T1000 (cell line): Measurements from ENCODE around the gene ATP11A.

Experiments
- DNase-seq: peaks from one replicate; lab custom pipeline; 2025; ENCODE audit warnings: mixed read lengths; lab: John Stamatoyannopoulos, UW

Gene ATP11A

GRCh38 chr13:112725346-112726015, 35.6 kb downstream of the ATP11A start:
- no peak for DNase-seq

- no peak for DNase-seq
Measured at GRCh38 chr13:112726016-112726767, 36.4 kb downstream of the ATP11A start.

GRCh38 chr13:112727581-112727980, 37.7 kb downstream of the ATP11A start:
- DNase-seq, result no peak

GRCh38 chr13:112728375-112729126, 38.7 kb downstream of the ATP11A start:
- no peak for DNase-seq

- no peak for DNase-seq
Measured at GRCh38 chr13:112729408-112729807, 39.6 kb downstream of the ATP11A start.

- DNase-seq, result no peak
Measured at GRCh38 chr13:112730157-112730671, 40.4 kb downstream of the ATP11A start.

- DNase-seq, result no peak
Measured at GRCh38 chr13:112731667-112732616, 42.1 kb downstream of the ATP11A start.

GRCh38 chr13:112732679-112733078, 42.8 kb downstream of the ATP11A start:
- DNase-seq, result no peak

- DNase-seq, result no peak
Measured at GRCh38 chr13:112733112-112733511, 43.3 kb downstream of the ATP11A start.

- DNase-seq, result no peak
Measured at GRCh38 chr13:112733661-112734379, 44.0 kb downstream of the ATP11A start.

GRCh38 chr13:112734696-112735547, 45.1 kb downstream of the ATP11A start:
- DNase-seq, result no peak

- no peak for DNase-seq
Measured at GRCh38 chr13:112735791-112736190, 46.0 kb downstream of the ATP11A start.

- no peak for DNase-seq
Measured at GRCh38 chr13:112737294-112737693, 47.5 kb downstream of the ATP11A start.

- no peak for DNase-seq
Measured at GRCh38 chr13:112738606-112739005, 48.8 kb downstream of the ATP11A start.

GRCh38 chr13:112740502-112741131, 50.8 kb downstream of the ATP11A start:
- peak; percentile 87 for DNase-seq

GRCh38 chr13:112741185-112741755, 51.4 kb downstream of the ATP11A start:
- no peak for DNase-seq

- DNase-seq, result no peak
Measured at GRCh38 chr13:112741835-112742570, 52.2 kb downstream of the ATP11A start.

GRCh38 chr13:112742583-112742982, 52.7 kb downstream of the ATP11A start:
- DNase-seq, result no peak
